Calu3 (cell line): Measurements from ENCODE around the gene ARHGAP6. TPM values are rescaled to one million over a fixed set of nuclear protein-coding genes. Genes with fewer than 3 reads are reported as not detected.

Experiments used
- BruUV-seq: library from RNA; stranded (reverse); fragments of 400-500 nt; replicated peaks from 2 replicates; lab custom pipeline; 2021; lab: Mats Ljungman, UMichigan
- CTCF ChIA-PET: fragments of 300-600 bp; sonication (Branson Sonifier 250); formaldehyde crosslinking; loops from one replicate; lab custom pipeline; 2022; ENCODE audit warnings: antibody characterized with exemption; lab: Charles Lee
- DNase-seq: peaks from one replicate; pipeline ENCODE4 v3.0.0; 2022
- H3K27ac Mint-ChIP-seq: one replicate; pipeline ENCODE4 v1.8.0; 2022; ENCODE audit warnings: mixed read lengths; ENCODE audit not compliant: unreplicated experiment
- H3K27me3 Mint-ChIP-seq: one replicate; pipeline ENCODE4 v1.8.0; 2022; ENCODE audit warnings: mixed read lengths; ENCODE audit not compliant: unreplicated experiment
- H3K36me3 Mint-ChIP-seq: one replicate; pipeline ENCODE4 v1.8.0; 2022; ENCODE audit warnings: mild to moderate bottlenecking, moderate library complexity, mixed read lengths; ENCODE audit not compliant: insufficient read depth, unreplicated experiment
- H3K4me1 Mint-ChIP-seq: one replicate; pipeline ENCODE4 v1.8.0; 2022; ENCODE audit warnings: mild to moderate bottlenecking, low read depth, mixed read lengths; ENCODE audit not compliant: unreplicated experiment
- H3K4me3 Mint-ChIP-seq: one replicate; pipeline ENCODE4 v1.8.0; 2022; ENCODE audit warnings: mild to moderate bottlenecking, low read depth, moderate library complexity, mixed read lengths; ENCODE audit not compliant: unreplicated experiment
- H3K9me3 Mint-ChIP-seq: one replicate; pipeline ENCODE4 v1.8.0; 2022; ENCODE audit warnings: low read depth, mixed read lengths; ENCODE audit not compliant: unreplicated experiment
- intact Hi-C: fragments of 100-400 bp; cut with micrococcal nuclease; formaldehyde crosslinking; loops from one replicate; pipeline ENCODE4 v1.10.0; 2022; ENCODE audit not compliant: unreplicated experiment
- total RNA-seq: library from RNA; stranded (reverse); gene quantifications from 2 replicates; pipeline ENCODE4 v1.2.3, GENCODE V29; 2022
- TF ChIP-seq, protein P1 (sequence below): fragments of 200-600 bp; IDR thresholded peaks from one replicate; pipeline ENCODE4 v1.8.0; 2022; ENCODE audit warnings: antibody characterized with exemption; ENCODE audit not compliant: unreplicated experiment

The ARHGAP6 gene
- total RNA-seq, 1 experiment from 2014 or later: not detected

DNA sequence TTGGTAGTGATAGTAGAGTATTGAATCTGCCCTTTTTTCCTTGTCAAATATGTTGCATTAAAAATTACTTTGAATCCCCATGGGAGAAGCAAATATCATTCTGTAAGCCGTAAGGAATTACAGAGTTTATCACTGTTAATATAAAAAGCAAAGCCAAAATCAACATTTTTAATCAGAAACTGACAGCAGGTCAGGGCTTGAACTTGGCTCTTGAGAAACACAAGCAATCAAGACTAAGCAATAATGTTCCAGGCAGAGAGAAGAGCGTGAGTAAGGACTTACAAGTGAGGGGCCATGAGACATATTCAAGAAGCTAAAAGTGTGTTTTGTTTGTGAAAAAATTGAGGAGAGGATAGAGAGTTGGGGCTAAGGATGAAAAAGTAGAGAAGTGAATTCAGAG lies 68.2 kb downstream of the ARHGAP6 start:
- intact Hi-C loops: no loop called here

DNA sequence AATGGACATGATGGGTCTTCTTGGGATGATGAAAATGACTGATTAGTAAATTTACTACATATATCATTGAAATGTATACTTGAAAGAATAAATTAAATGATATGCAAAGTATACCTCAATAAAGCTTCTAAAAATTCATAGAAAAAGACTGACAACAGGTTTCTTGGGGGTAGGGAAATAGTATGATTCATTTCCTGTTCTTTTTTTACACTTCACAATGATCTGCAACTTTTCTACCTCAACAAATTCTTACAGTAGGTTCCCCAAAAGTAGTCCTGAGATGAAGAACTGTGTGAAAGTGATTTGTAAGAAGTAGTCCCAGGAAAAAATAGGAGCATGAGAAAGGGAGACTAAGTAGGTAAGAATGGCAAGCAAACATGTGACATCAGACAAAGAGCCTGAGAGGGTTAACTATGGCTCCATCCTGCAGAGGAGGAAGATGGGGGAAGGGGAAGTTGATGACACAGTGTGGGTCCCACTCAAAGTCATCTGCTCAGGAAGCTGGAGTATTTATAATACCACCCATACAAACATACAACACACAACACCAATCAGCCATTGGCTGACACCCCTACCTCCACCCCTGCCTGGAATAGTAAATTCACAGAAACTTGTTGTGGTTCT lies 73.9 kb downstream of the ARHGAP6 start:
- Mint-ChIP-seq H3K4me3 (no peak overlapping the region), H3K9me3 (no peaks in the 10 kb centered on the region), H3K36me3 (no peaks in the 10 kb centered on the region), H3K4me1 (no peaks in the 10 kb centered on the region), H3K27me3 (peaks cover 52% of the 10 kb centered on the region), H3K27ac (no peak overlapping the region)
- CTCF ChIA-PET: no interaction called here
- BruUV-seq: no TSS peak
- TF ChIP-seq, protein P1, sequence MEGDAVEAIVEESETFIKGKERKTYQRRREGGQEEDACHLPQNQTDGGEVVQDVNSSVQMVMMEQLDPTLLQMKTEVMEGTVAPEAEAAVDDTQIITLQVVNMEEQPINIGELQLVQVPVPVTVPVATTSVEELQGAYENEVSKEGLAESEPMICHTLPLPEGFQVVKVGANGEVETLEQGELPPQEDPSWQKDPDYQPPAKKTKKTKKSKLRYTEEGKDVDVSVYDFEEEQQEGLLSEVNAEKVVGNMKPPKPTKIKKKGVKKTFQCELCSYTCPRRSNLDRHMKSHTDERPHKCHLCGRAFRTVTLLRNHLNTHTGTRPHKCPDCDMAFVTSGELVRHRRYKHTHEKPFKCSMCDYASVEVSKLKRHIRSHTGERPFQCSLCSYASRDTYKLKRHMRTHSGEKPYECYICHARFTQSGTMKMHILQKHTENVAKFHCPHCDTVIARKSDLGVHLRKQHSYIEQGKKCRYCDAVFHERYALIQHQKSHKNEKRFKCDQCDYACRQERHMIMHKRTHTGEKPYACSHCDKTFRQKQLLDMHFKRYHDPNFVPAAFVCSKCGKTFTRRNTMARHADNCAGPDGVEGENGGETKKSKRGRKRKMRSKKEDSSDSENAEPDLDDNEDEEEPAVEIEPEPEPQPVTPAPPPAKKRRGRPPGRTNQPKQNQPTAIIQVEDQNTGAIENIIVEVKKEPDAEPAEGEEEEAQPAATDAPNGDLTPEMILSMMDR: no peak
- DNase-seq: no peak
- intact Hi-C loops: no loop called here

More for the DNA sequence above, 68.2 kb downstream of the ARHGAP6 start:
- H3K4me1 Mint-ChIP-seq: no peaks in the 10 kb centered on the region
- CTCF ChIA-PET: no interaction called here
- H3K4me3 Mint-ChIP-seq: no peak overlapping the region
- TF ChIP-seq, protein P1: no peak
- no TSS peak for BruUV-seq
- peaks cover 66% of the 10 kb centered on the region for H3K27me3 Mint-ChIP-seq
- no peaks in the 10 kb centered on the region for H3K36me3 Mint-ChIP-seq
- no peaks in the 10 kb centered on the region for H3K9me3 Mint-ChIP-seq
- H3K27ac Mint-ChIP-seq: no peak overlapping the region
- DNase-seq: no peak

DNA sequence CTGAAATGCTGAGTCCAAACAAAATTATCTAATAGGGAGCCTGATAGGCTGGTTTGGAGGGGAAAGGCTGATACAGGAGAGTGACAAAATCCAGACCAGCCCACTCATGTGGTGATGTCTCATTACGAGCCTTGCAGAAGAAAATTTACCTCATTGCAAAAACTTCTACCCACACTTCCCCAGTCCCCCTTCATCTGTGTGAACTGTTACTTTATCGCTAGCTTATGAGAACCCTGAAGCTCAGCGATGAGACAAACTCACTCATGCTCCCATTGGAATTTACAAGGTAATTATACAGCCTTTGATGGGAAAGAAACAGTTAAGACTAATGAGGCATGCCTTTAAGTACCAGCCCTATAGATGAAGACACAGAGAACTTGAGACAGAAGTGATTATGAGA lies 76.1 kb downstream of the ARHGAP6 start:
- H3K4me1 Mint-ChIP-seq: no peaks in the 10 kb centered on the region
- no TSS peak for BruUV-seq
- no peaks in the 10 kb centered on the region for H3K36me3 Mint-ChIP-seq
- DNase-seq: no peak
- no peak overlapping the region for H3K4me3 Mint-ChIP-seq
- no peaks in the 10 kb centered on the region for H3K9me3 Mint-ChIP-seq
- no peak overlapping the region for H3K27ac Mint-ChIP-seq
- peaks cover 44% of the 10 kb centered on the region for H3K27me3 Mint-ChIP-seq
- TF ChIP-seq, protein P1: no peak
- CTCF ChIA-PET: no interaction called here
- intact Hi-C loops: no loop called here

DNA sequence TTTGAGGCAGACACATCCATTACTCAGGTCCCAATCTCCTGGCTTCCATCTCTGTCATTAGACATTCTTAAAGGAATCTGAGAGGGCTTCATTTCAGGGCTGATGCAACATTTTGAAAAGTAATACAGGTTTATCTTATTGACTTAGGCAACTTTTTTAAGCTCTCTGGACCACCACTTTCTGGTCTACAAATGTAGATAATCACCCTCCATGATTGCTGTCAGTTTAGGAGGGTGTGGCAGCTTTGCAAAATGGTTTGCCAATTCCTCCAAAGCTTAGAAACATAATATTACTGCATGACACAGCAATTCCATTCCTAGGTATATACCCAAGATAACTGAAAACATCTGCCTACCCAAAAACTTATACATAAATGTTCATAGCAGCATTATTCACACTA lies 77.6 kb downstream of the ARHGAP6 start:
- H3K27me3 Mint-ChIP-seq: peaks cover 38% of the 10 kb centered on the region
- H3K27ac Mint-ChIP-seq: no peak overlapping the region
- no peaks in the 10 kb centered on the region for H3K4me1 Mint-ChIP-seq
- BruUV-seq: no TSS peak
- CTCF ChIA-PET: no interaction called here
- no peak overlapping the region for H3K4me3 Mint-ChIP-seq
- no peaks in the 10 kb centered on the region for H3K36me3 Mint-ChIP-seq
- no peaks in the 10 kb centered on the region for H3K9me3 Mint-ChIP-seq
- intact Hi-C loops: no loop called here
- TF ChIP-seq, protein P1: no peak
- no peak for DNase-seq
